ENCODE data around the gene GJB4.
"Not testable (repeated sequence)": the region's sequence is repeated elsewhere in the genome, so short reads cannot be mapped to it uniquely, and the experiment has no call there.

GRCh38 chr1:34732831-34733230 lies 26.7 kb upstream of the GJB4 start:
- not testable (repeated sequence) for TF ChIP-seq MAX (IDR thresholded peaks at IDR 0.05; ENCODE audit: low read depth, low read length); POLR2A (IDR thresholded peaks at IDR 0.05; ENCODE audit: extremely low read depth, insufficient read length); CTCF (IDR thresholded peaks at IDR 0.05; ENCODE audit: low read depth, low read length)

Measured in NB4 (cell line).